NCI-H1930 (cell line): ENCODE data around the gene ANKRD52.
A peak's percentile ranks its signal among the peaks of the same experiment; 100 is the strongest.
"Not testable (repeated sequence)": the region's sequence is repeated elsewhere in the genome, so short reads cannot be mapped to it uniquely, and the experiment has no call there.

Experiments used
- DNase-seq, 2 experiments: peaks; one replicate each; lab custom pipeline; 2025; lab: John Stamatoyannopoulos, UW

The ANKRD52 gene

GRCh38 chr12:56208006-56208405, 50.2 kb downstream of the ANKRD52 start:
- no peak for DNase-seq

DNA sequence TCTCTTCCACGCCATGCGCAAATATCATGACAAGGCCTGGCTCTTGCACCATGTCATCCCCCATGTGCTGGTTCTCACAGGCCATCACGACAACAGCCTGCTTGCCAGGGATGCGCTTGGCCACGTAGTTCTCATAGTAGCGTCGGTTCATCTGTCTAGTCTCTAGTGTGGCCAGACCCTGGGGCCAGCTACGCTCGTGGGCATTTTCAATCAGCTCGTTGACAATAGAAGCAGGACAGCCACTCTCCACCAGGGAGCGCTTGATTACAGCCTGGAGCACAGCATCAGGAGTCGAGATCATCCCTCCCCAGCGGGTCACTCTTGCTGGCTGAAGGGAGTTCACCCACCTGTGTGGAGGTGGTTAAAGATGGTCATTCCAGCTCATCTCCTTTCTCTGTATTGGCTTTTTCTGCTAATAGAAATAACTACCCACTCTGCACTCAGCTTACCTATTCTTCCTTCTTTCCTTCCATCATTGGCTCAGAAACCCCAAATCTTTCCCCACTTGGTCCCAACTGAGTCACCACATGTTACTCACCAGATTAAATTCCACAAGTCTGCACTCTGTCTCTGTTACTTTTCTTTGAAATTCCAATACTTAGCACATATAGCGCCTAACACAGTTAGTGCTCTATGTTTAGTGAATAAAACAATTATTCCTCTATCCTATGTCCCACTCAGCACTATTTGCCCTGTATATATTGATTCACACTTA, 51.6 kb downstream of the ANKRD52 start:
- peak in 1 of 2 experiments; percentile 6 for DNase-seq

- no peak for DNase-seq
Measured at GRCh38 chr12:56205445-56205844, 52.7 kb downstream of the ANKRD52 start.

GRCh38 chr12:56204275-56204674, 53.9 kb downstream of the ANKRD52 start:
- DNase-seq: no peak

- DNase-seq: no peak
Measured at GRCh38 chr12:56202838-56203237, 55.3 kb downstream of the ANKRD52 start.

GRCh38 chr12:56202366-56202765, 55.8 kb downstream of the ANKRD52 start:
- no peak for DNase-seq

DNA sequence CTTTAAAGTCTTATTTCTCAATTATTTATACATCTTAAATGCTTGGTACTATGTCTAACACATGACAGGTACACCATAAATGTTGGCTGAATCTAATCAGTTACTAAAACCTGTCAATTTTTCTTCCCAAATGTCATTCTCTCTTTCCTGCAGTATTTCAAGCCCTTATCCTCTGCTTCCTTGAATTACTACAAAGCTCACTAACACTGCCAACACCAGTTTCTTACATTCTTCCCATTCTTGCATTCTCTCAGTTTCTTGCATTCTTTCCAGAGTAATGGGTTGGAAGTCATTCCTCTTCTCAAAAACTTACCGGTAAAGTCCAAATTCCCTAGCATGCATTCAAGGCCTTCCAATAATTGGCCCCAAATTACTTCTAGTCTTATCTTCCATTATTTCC, 59.3 kb downstream of the ANKRD52 start:
- no peak for DNase-seq

- DNase-seq: no peak
Measured at GRCh38 chr12:56197921-56198635, 60.1 kb downstream of the ANKRD52 start.

DNA sequence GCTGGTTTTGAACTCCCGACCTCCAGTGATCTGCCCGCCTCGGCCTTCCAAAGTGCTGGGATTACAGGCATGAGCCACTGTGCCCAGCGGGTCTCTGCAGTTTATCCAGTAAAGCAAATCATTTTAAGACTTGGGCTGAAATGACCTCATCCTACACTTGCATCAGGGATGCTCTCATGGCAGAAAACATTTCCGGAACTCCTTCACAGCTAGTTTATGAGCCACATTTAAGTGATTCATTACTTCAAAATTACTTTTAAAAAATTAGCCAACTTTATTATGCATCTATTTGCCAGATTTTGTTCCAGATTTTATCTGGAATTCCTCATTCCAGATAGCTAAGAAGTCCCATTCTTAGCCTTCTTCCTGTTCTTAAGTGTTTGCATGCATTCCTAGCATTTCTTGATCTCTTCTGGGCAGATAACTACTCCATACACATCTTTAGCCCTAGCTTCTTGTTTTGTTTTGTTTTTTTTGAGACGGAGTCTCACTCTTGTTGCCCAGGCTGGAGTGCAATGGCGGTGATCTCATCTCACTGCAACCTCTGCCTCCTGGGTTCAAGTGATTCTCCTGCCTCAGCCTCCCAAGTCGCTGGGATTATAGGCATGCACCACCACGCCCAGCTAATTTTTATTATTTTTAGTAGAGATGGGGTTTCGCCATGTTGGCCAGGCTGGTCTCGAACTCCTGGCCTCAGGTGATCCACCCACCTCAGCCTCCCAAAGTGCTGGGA, 61.2 kb downstream of the ANKRD52 start:
- DNase-seq: not testable (repeated sequence)

DNA sequence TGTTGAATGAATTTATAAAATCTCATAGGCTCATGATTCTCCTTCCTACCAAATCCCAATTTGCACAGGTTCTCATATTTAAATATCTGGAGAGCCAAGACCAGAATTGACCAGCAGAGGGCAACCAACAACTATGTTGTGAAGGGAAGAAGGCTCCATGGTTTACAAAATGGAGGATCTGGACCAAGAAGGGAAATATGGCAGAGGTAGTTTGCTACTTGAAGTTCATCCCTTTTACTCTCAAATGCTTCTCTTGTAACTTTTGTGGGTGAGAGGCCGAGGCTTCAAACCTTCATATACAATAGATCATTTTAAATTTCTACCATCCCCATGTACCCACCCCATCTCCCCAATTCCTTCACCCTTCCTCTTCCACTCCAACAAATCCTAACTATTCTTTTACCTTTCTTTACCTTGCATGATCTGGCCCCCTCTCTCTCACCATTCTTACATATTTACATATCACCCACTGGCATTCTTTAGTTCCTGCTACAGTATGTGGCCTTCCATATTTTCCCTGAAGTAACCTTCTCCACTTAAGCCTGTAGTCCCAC, 65.1 kb downstream of the ANKRD52 start:
- DNase-seq: peak; percentile 71 to 85

DNA sequence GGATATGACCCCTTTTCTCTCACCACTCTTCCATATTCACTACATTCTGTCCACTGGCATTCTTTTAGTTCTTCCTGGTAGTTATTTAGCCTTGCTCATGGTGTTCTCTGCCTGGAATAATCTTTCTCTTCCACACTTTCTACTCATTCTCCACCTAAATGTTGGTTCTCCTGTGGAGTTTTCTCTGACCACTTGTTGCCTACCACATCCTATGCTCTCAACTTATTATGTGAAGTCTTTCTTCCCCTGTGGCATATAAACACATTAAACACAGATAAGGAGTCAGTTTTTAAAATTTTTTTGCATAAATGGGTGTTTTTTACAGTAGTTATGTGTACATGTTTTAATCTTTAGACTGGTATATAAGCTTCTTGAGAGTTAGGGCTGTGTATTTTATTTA, 65.6 kb downstream of the ANKRD52 start:
- no peak for DNase-seq

DNA sequence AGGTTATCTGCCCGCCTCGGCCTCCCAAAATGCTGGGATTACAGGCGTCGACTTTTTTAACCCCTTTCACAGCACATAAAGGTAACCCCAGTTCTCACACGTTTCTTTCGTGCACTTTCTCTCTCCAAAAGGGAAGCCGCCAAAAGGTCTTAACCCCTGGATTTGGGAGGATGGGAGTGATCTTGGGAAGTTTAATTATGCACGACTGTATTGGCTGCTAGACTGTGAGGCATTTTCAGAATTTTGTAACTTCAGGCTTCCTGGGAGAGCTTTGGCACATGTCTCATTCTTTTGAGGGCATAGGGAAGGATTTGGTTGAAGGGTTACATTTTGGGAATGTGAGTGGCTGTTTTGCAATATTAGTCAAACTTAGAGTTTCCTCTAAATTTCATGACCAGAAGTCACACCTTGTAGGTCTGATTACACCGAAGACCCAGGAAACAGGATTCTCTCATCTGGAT, 67.5 kb downstream of the ANKRD52 start:
- DNase-seq: no peak

DNA sequence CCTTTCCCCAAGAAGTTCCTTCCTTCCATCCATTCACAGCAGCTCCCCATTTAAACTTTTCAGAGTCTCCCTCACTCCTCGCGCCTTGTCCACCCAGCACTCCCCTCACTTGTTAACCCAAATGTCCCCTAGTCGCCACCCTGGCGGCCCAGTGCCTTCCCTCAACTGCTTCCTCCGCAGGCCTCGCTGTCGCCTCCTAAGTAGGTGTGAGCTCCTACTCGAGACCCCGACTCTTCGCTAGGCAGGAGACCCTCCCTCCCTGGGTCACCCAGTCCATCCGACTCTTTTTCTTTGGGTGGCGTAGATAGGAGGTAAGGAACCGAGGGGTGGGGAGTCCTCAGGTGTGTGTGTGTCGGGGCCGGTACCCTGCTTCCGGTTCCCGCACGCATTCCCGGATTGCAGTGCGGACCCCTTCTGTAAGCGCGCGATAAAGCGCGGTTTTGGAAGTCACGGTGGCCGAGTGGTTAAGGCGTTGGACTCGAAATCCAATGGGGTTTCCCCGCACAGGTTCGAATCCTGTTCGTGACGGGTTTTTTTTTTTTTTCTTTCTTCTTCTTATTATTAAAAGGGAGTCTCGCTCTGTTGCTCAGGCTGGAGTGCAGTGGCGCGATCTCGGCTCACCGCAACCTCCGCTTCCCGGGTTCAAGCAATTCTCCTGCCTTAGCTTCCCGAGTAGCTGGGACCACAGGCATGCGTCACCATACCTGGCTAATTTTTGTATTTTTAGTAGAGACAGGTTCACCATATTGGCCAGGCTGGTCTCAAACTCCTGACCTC, 68.1 kb downstream of the ANKRD52 start:
- DNase-seq: peak; percentile 88 to 89

DNA sequence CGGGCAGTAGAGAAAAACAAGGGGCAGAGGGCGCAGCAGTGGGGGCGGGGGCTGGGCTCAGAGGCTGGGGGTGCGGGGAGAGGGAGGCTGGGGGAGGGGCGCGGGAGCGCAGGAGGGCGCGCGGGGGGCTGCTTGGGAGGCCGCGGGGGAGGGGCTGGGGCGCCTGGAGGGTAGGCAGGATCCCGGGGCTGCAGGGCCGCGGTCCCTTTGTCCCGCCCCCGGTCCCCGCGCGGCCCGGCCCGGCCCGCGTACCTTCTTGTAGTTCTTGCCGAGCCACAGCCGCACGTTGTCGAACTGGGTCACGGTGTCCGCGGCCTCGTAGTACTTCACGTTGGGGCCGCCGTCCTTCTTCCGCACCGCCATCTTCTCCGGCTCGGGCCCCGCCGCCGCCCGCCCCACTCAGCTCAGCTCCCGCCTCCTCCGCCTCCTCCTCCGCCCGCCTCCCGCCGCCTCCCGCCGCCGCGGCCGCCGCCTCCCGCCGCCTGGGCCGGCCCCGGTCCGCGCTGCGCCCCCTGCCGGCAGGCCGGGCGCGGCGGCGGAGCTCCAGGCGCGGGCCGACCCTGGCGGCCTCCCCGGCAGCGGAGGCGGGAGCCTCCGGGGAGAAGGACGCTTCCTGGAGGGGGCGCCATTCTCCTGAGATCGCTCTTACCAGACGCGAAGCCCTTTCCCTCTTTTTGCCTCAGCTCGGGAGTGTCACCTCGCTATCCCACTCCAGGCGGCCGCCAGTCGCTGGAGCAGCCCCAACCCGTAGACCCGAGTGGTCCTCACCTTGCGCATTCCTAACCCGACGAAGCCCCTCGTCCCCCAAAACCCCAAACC, 68.9 kb downstream of the ANKRD52 start, which contains the start of gene SMARCC2:
SMARCC2 (minus strand) TSS at position 385 of the 819 bp plus-strand sequence; CDS start at position 363, 22 bp downstream.
- peak; percentile 72 to 91 for DNase-seq

DNA sequence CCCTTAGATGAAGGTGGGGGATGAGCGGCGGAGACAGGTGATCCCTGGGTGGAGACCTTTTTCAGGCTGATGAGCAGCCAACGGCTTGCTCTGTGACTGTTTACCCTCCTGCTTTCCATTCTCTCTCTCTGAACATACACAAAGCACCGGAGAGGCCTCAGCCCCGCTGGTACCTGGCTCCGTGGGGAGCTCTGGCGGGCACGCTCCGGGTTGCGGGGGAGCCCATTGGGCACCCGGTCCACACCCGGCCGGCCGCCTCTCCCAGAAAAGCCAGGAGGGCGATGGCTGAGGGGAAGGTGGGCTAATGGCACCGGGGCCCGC, 69.4 kb downstream of the ANKRD52 start:
- no peak for DNase-seq

DNA sequence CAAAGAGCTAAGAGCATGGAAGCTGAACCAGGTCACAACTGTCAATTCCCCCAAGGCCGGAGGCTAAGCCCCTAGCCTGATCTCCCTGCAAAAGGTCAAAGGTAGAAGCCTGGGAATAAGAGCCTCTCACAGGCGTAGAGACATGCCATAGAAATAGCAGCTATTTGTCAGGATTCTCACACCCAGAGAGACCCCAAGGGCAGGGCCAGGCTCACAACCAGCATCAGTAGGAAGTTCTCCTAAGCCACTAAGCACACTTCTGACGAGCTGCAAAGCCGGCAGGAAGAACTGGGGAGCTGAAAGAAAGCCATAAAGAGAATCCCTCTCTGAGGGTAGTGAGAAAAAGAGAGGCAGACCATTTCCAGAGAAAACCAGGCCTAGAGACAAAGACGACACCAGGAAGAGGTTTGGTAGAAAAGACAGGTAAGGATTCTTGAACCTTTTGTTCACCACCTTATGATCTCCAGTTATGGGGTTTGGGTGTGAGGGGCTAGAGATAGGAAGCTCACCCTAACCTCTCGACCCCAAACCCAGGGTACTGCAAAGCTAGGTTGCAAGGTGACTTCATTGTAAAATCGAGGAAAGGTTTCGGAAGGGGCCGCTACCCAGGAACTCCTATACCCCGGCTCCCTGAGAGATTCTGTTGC, 69.9 kb downstream of the ANKRD52 start:
- DNase-seq: no peak
